ENCODE measurements around the gene LHFPL3.

The LHFPL3 gene

DNA sequence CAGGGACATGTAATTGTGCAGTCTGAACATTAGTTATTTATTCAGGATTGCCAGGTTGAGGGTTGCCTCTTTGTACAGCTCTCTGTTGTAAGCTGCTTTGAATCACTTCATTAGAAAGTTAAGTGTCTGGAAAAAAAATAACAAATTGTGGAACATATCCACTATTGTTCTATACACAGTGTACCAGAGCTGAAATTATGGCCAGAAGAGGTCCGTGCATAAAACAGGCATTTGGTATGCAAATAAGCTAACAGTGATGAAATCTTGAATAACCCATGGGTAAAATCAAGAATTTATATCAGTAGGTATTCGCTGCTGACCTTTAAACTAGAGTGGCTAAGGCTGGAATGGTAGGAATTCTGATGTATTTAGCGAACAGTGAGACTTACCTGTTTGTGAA lies 152.1 kb downstream of the LHFPL3 start:
- no peak for FAIRE-seq
- no peak for DNase-seq (ENCODE audit: insufficient read length, low spot score)
- no peak for TF ChIP-seq POLR2A (IDR thresholded peaks at IDR 0.05; ENCODE audit: low read depth, low read length)

DNA sequence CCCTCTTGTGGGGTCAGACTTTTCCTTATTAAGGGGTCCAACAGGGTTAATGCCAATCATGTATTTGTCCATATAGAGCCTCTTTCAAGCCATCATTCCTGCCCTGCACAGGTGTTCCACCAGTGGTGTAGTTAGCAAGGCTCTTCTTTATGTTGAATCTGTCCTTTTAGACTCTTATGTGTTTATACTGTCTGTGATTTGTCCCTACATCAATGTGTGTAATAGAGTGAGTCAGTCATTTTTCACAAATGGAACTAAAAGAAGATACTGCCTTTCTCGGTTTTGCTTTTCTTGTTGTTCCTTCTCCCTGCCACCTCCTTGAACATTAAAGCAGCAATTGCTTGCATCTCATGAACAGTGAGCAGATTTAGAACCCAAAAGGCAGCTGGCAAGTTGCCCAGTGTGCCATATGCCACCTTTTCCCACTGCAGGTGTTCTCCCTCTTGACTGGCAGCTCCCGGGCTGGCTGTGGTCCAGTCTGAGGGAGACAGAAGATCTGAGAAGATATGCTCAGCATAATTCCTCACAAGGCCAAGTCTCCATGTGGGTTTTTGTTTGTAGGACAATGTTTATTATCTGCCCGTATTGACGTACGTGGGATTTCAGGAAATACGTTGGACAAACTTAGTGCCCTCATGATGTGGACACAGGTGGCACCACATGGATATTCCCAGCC lies 154.1 kb downstream of the LHFPL3 start:
- TF ChIP-seq POLR2A (IDR thresholded peaks at IDR 0.05; ENCODE audit: low read depth, low read length), result no peak
- FAIRE-seq, result no peak
- no peak for DNase-seq (ENCODE audit: insufficient read length, low spot score)

DNA sequence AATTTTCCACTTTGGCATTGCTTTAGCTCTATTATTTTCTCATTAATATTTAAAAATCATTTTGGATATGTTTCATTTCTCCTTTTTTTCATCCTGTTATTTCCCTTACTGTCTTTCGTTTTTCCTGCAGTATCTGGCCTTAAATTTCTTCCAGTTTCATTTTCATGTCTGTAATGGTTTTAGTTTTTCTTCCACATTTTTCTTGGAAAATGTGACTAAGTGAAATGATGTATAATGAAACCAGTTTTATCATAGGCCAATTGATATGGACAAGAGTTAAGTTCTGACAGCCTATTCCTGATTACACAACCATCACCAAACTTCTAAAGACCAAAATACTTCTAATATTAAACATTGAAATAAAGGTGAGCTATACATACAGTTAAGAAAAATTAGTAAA lies 158.5 kb downstream of the LHFPL3 start:
- DNase-seq (ENCODE audit: insufficient read length, low spot score) (no peak), FAIRE-seq (no peak)
- TF ChIP-seq POLR2A (IDR thresholded peaks at IDR 0.05; ENCODE audit: low read depth, low read length), result no peak

DNA sequence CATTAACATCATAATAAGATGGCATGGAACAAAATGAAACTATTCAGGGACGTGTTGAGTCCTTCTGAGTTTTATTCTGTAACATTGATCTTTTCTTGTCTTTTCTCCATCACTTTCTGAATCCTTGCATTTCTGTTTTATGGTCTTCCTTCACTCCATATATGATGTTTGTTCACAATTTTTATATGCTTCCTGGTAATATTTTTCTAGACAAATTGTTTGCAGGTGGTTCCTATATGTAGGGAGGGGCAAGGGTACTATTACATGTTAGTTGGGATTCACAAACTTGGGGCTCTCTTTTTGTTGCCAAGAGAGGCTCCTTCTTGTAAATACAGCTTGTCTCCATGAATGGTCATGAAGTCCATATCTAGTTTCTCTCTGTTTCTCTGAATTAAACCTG lies 159.2 kb downstream of the LHFPL3 start:
- TF ChIP-seq POLR2A (IDR thresholded peaks at IDR 0.05; ENCODE audit: low read depth, low read length), result no peak
- FAIRE-seq (no peak), DNase-seq (ENCODE audit: insufficient read length, low spot score) (no peak)

DNA sequence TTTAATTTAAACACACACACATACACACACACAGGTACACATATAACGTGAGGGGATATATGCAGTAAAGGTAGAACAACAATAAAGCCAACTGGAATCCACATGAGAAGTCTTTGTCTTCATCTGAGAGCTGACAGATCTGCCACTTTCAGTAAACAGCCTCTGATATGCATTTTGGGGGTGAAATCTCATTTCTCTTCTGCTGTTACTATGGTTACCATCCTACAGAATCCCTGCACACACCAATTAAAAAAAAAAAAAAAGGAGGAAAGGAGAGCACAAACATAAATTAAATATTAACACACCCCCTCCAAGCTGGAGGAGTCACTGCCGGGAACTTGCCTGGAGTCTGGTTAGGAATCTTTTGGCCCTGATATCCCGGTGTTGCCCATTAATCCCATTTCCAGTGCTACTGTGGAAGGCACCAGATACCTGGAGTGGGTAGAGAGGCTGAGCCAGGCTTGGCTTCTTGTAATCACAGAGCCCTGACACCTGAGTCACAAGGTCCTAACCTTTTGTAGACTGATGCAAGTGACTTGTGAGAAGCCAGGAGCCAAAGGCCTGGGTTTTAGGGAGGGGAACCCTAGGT lies 169.1 kb downstream of the LHFPL3 start:
- no peak for TF ChIP-seq POLR2A (IDR thresholded peaks at IDR 0.05; ENCODE audit: low read depth, low read length)
- DNase-seq (ENCODE audit: insufficient read length, low spot score), result no peak
- no peak for FAIRE-seq

DNA sequence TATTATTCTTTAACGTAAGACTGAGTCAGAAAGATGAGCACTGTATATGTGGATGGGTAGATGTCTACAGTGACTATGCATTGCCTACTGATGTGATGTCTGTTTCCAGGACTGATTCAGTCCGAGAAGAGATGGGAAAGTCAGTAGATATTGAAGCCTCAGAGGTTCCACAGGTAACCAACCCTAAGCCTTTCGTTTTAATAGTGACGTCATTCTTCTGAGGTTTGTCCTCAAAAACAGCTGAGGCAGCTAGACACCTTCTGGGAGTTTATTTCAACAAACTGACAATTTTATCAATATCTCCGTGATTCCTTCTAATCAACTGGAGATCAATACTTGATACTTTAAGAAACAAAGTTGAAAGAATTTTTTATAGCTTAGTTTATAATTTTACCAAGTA lies 171.6 kb downstream of the LHFPL3 start:
- FAIRE-seq (no peak), DNase-seq (ENCODE audit: insufficient read length, low spot score) (no peak)
- TF ChIP-seq POLR2A (IDR thresholded peaks at IDR 0.05; ENCODE audit: low read depth, low read length), result no peak

DNA sequence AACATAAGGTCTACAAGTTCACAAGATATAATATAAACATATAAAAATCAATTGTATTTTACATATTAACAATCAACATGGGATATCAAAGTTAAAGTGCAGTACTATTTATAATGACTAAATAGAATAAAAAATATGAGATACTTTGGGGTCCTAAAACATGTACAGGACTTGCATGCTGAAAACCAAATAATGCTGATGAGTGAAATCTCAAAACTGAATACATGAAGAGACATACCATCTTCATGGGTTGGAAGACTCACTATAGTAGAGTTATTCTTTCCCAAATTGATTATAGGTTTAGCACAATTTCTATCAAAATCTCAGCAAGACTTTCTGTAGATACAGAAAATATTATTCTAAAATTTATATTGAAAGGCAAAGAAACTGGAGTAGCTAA lies 181.5 kb downstream of the LHFPL3 start:
- DNase-seq (ENCODE audit: insufficient read length, low spot score) (no peak), FAIRE-seq (no peak)
- no peak for TF ChIP-seq POLR2A (IDR thresholded peaks at IDR 0.05; ENCODE audit: low read depth, low read length)

DNA sequence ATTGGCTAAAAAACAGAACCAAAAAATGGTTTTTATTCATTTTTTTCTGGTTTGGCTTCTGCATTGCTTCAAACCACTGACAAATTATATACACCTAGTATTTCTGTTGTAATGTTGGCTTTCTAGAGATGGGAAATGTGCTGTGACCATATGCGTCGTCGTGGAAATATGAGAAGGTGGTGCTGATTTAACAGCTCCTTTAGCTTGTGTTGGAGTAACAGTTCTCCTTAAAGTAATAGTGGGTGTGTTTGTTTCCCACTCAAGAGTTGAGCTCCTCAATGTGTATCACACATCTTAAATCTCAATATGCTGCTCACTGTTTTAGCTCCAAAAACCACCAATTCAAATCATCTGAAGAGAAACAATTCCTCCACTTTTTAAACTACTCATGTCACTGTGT lies 196.4 kb downstream of the LHFPL3 start:
- DNase-seq (ENCODE audit: insufficient read length, low spot score) (no peak), FAIRE-seq (no peak)
- TF ChIP-seq POLR2A (IDR thresholded peaks at IDR 0.05; ENCODE audit: low read depth, low read length), result no peak

DNA sequence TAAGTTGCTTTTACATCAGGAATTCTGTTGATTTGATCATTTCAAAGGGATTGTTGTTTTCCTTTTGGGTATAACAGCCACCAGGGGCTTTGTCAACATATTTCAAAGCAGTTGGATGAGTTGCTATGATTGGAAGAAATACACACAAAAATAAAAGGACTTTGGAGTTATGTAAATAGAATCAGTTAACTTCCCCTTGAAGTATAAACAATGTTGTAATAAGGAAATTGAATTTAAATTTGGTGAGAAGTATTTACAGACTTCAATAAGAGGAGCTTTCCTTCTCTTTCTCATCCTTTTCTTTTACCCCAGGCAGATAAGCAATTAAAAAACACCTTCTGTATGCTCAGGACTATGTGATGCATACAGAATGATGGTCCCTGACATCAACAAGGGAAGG lies 199.7 kb downstream of the LHFPL3 start:
- no peak for DNase-seq (ENCODE audit: insufficient read length, low spot score)
- no peak for TF ChIP-seq POLR2A (IDR thresholded peaks at IDR 0.05; ENCODE audit: low read depth, low read length)
- no peak for FAIRE-seq

DNA sequence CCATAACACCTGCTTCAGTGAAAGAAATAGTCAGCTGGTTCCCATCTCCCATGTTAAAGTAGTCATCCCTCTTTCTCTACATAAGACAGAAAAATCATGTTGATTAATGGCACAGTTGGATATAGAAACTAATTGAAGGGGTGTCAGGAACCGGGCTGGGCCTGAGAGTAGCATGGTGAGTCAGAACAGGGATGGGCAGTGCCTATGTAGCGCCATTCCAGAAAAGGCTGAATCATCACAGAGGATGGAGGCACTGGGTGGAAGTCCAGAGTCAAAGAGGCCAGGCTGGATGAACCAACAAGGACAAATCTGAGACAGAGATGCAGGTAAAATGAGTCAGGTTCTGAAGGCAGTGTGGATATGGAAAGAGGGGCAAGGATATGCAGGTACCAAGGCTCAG lies 201.2 kb downstream of the LHFPL3 start:
- FAIRE-seq (no peak), DNase-seq (ENCODE audit: insufficient read length, low spot score) (no peak)
- no peak for TF ChIP-seq POLR2A (IDR thresholded peaks at IDR 0.05; ENCODE audit: low read depth, low read length)

DNA sequence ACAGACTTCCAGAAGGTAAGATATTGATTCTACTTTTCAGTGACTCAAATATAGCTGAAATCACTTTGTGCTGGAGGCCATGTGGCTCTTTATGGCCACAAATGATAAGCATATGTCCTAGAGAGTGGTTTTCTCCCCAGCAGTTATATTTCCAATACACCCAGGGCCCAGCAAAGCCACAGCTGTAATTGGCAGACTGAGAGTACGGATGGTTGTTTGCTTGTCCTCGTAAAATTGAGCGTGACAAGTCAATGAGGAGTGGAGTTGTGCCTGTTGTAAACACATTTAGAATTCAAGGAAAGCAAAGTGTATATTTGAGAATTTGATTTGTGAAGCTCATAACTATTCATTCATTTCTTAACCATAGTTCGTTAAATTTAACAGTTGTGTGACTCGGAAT lies 201.8 kb downstream of the LHFPL3 start:
- FAIRE-seq (no peak), DNase-seq (ENCODE audit: insufficient read length, low spot score) (no peak)
- no peak for TF ChIP-seq POLR2A (IDR thresholded peaks at IDR 0.05; ENCODE audit: low read depth, low read length)

DNA sequence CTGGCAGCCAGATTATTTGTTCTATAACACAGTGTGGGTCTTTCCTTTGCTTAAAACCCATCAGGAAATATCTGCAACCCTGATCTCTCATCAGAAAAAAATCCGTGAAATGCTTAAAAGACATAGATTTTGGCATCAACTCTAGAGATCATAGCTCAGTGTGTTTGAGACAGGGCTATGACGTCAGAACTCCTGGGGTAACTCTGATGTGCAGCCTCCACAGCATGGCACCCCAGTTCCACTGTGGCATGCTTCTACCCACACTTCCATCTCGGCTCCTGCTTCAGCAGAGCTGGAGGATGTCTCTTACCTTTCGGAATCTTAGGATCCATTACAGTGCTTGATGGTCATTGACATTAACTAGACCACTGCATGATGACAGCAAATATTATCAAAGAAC lies 205.7 kb downstream of the LHFPL3 start:
- no peak for FAIRE-seq
- TF ChIP-seq POLR2A (IDR thresholded peaks at IDR 0.05; ENCODE audit: low read depth, low read length), result no peak
- no peak for DNase-seq (ENCODE audit: insufficient read length, low spot score)

DNA sequence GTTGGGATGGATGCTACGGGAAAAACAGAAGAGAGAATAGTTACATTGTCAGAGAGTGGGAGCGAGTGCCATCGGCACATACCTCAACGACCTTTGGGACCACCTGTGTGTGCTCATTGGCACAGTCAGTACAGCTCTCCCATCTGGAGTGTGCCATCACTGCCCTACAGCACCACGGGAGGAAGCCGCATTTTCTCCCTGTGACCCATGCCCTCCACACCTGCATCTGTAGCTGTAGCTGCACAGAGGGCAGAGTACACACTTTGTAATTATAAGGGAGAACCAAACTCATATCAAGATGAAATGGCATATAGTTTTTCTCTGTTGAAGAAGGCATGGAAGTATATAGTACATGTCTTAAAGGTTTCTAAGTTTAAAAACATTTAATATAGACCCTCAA lies 207.4 kb downstream of the LHFPL3 start:
- no peak for TF ChIP-seq POLR2A (IDR thresholded peaks at IDR 0.05; ENCODE audit: low read depth, low read length)
- FAIRE-seq (no peak), DNase-seq (ENCODE audit: insufficient read length, low spot score) (no peak)

DNA sequence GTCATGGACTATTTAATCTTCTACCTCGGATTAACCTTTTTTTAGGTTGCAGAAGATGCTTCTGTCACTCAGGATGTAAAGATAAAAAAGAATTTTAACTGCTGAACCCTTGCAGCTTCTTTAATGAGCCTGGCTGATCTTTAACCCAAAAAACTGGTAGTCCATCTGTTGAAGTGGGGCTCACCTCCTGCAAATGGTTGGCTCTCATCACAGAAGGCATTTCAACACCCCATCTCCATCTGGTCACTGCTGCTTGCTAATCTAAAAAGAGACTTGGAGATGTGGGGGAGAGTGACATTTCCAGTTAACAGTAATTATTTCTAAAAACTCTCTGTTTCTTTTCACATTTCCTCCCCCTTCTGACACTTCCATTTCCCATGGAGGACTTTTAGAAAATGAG lies 208.6 kb downstream of the LHFPL3 start:
- no peak for TF ChIP-seq POLR2A (IDR thresholded peaks at IDR 0.05; ENCODE audit: low read depth, low read length)
- no peak for FAIRE-seq
- no peak for DNase-seq (ENCODE audit: insufficient read length, low spot score)

DNA sequence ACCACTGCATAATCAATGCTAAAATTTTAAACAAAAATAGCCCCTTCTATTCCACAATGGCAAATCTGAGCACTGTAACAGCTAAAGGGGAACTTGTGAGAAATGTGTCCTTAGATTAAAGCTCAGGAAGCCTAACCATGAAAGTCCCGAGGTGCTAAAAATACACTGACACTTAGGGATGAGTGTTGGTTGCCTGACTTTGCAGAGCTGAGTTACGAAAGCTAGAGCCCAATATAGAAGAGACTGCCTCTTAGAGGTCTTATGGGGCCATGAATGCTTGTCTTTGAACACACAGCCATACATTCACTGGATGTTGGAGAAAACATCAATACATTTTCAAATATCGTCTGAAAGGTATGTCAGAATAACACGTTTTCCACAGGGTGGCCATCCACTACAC lies 209.7 kb downstream of the LHFPL3 start:
- DNase-seq (ENCODE audit: insufficient read length, low spot score) (no peak), FAIRE-seq (no peak)
- TF ChIP-seq POLR2A (IDR thresholded peaks at IDR 0.05; ENCODE audit: low read depth, low read length), result no peak

All from H54 (cell line).